ENCODE measurements around the gene CYP4F3.
A peak's percentile ranks its signal among the peaks of the same experiment; 100 is the strongest.
"Not testable (repeated sequence)": the region's sequence is repeated elsewhere in the genome, so short reads cannot be mapped to it uniquely, and the experiment has no call there.

CYP4F3 gene

GRCh38 chr19:15629003-15629880 lies 11.5 kb upstream of the CYP4F3 start:
- peak; percentile 71 to 87 (median 81) for DNase-seq (ENCODE audit: low read depth in 3 of 3)

- peak in 1 of 3 donors; percentile 8 for DNase-seq (ENCODE audit: low read depth in 3 of 3)
Measured at GRCh38 chr19:15631817-15632216, 8.9 kb upstream of the CYP4F3 start.

GRCh38 chr19:15633082-15633835 lies 7.4 kb upstream of the CYP4F3 start:
- DNase-seq (ENCODE audit: low read depth in 3 of 3): no peak

- no peak for DNase-seq (ENCODE audit: low read depth in 3 of 3)
Measured at GRCh38 chr19:15634105-15634504, 6.6 kb upstream of the CYP4F3 start.

- no peak for DNase-seq (ENCODE audit: low read depth in 3 of 3)
Measured at GRCh38 chr19:15635016-15635805, 5.5 kb upstream of the CYP4F3 start.

GRCh38 chr19:15636026-15636425 lies 4.7 kb upstream of the CYP4F3 start:
- DNase-seq (ENCODE audit: low read depth in 3 of 3): no peak

GRCh38 chr19:15639596-15639995 lies 1.1 kb upstream of the CYP4F3 start:
- no peak for DNase-seq (ENCODE audit: low read depth in 3 of 3)

GRCh38 chr19:15640904-15641597 lies 354 bp downstream of the CYP4F3 start:
- no peak for DNase-seq (ENCODE audit: low read depth in 3 of 3)

GRCh38 chr19:15641901-15642491 lies 1.3 kb downstream of the CYP4F3 start:
- no peak for DNase-seq (ENCODE audit: low read depth in 3 of 3)

GRCh38 chr19:15642807-15643206 lies 2.1 kb downstream of the CYP4F3 start:
- no peak for DNase-seq (ENCODE audit: low read depth in 3 of 3)

GRCh38 chr19:15643387-15643786 lies 2.7 kb downstream of the CYP4F3 start:
- DNase-seq (ENCODE audit: low read depth in 3 of 3): no peak

- DNase-seq (ENCODE audit: low read depth in 3 of 3): no peak
Measured at GRCh38 chr19:15644066-15644741, 3.5 kb downstream of the CYP4F3 start.

- DNase-seq (ENCODE audit: low read depth in 3 of 3): no peak
Measured at GRCh38 chr19:15644816-15645215, 4.1 kb downstream of the CYP4F3 start.

- no peak for DNase-seq (ENCODE audit: low read depth in 3 of 3)
Measured at GRCh38 chr19:15649526-15649925, 8.8 kb downstream of the CYP4F3 start.

GRCh38 chr19:15650123-15650522 lies 9.4 kb downstream of the CYP4F3 start:
- not testable (repeated sequence) for DNase-seq (ENCODE audit: low read depth in 3 of 3)

GRCh38 chr19:15651791-15652190 lies 11.1 kb downstream of the CYP4F3 start:
- no peak for DNase-seq (ENCODE audit: low read depth in 3 of 3)

GRCh38 chr19:15652559-15653278 lies 12.0 kb downstream of the CYP4F3 start:
- DNase-seq (ENCODE audit: low read depth in 3 of 3): no peak

- DNase-seq (ENCODE audit: low read depth in 3 of 3): no peak
Measured at GRCh38 chr19:15656467-15656866, 15.8 kb downstream of the CYP4F3 start.

GRCh38 chr19:15663247-15663646 lies 22.6 kb downstream of the CYP4F3 start:
- DNase-seq (ENCODE audit: low read depth in 3 of 3): no peak

- no peak for DNase-seq (ENCODE audit: low read depth in 3 of 3)
Measured at GRCh38 chr19:15666186-15666585, 25.5 kb downstream of the CYP4F3 start.
